Midbrain (tissue), 1 donor: Measurements from ENCODE around the gene SVEP1.
A peak's percentile ranks its signal among the peaks of the same experiment; 100 is the strongest.

Experiments
- DNase-seq: peaks from one replicate; lab custom pipeline; 2025; lab: John Stamatoyannopoulos, UW

Gene SVEP1

DNA sequence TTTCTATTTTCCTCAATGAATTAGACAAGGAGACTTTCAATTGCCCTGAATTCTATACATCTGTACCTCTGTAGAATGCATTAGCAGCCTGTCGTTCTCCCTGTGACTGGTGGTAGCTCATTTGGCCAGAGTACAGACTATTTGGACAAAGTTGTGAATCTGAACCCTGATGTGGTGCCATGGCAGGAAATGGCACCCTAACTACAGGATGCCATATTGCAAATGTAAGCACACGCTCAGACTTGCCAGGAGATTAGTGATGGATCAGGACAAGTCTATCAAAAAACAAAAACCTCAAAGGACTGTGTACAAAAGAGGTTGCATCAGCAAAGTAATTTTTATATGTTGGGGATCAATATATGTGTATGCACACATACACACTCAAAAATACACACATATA is 58.3 kb downstream of the SVEP1 start:
- peak; percentile 12 for DNase-seq

DNA sequence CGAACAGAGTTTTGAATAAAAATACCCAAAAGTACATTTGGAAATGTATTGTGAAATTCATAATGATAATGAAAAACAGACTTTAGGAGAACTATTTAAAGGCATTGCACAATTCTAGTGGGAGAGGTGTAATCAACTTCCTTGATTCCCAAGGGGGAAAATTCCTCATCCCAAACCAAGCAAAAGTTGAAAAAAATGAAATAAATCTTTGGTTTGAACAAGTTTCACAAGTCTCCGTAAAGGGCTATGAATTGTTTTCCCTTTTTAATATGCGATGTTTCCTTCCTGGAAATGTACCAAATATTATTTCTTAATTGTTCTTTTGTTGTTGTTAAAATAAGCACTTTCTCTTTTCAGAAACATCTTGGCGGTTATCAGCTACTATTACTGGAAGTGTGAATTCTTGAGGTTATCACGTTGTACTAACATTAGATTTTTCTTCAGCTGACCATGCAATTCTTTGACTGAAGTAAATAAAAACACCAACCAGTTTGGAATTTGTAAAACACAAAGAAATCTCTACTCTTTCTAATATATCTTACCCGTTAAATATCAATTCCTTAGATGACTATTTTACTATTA is 59.3 kb downstream of the SVEP1 start:
- no peak for DNase-seq

GRCh38 chr9:110517483-110517882 is 62.1 kb downstream of the SVEP1 start:
- no peak for DNase-seq

GRCh38 chr9:110514897-110515296 is 64.6 kb downstream of the SVEP1 start:
- DNase-seq, result no peak

GRCh38 chr9:110512817-110513216 is 66.7 kb downstream of the SVEP1 start:
- DNase-seq, result no peak

DNA sequence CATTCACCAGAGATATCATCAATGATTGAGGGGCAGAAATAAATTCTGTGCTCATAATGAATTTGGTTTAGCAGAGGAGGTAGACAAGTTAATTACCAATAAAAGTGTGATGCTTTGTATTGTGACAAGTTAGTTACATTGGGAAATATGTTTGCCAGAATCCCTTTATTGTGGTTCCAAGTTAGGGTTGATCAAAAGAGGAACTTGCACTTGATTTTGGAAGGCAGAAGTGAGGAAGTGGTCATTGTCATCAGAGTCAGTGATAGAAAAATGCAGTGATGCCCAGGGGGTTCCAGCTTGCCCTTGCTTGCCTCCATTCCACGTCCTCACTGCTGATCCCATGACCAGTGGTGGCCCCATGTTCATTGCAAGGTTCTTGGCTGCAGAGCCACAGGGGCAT is 69.7 kb downstream of the SVEP1 start:
- DNase-seq, result no peak

GRCh38 chr9:110502842-110503241 is 76.7 kb downstream of the SVEP1 start:
- no peak for DNase-seq

DNA sequence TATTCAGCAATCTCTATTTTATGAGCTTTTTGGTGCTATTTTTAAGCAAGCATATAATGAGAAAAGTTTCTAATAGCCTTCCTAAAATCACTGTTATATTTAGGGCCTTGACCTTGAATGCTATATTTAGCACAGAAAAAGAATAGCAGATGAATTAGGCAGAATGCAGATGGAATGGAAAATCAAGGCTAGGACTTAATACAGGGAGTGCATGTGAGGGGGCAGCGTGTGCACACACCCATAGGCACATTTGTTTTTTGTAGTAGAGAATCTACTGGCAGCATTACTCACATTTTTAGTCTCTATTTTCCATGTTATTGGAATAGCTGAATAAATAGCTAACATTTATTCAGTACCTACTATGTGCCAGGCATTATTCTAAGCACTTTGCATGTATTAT is 79.9 kb downstream of the SVEP1 start:
- DNase-seq, result no peak

DNA sequence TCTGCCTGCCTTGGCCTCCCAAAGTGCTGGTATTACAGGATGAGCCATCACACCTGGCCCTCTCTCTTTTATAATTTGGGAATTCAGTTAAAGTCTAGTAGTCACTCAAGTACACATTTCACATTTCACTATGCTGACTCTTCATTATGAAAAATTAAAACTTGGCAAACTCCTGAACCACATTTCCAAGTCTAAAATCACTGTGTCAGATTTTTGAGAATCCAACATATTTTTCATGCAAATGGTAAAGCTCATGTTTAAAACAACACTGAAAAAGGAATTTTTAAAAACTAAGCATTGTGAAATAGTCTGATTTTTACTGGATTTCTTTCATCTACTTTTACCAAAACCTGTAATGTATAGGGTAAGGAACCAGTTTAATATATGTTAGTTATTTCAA is 92.3 kb downstream of the SVEP1 start:
- no peak for DNase-seq

- no peak for DNase-seq
Measured at GRCh38 chr9:110486218-110486617, 93.3 kb downstream of the SVEP1 start.

GRCh38 chr9:110479481-110479880 is 100.1 kb downstream of the SVEP1 start:
- no peak for DNase-seq

- DNase-seq, result no peak
Measured at GRCh38 chr9:110476251-110476650, 103.3 kb downstream of the SVEP1 start.

- no peak for DNase-seq
Measured at GRCh38 chr9:110472111-110472510, 107.4 kb downstream of the SVEP1 start.

GRCh38 chr9:110468950-110469349 is 110.6 kb downstream of the SVEP1 start:
- no peak for DNase-seq

GRCh38 chr9:110465190-110465589 is 114.4 kb downstream of the SVEP1 start:
- no peak for DNase-seq

- no peak for DNase-seq
Measured at GRCh38 chr9:110464321-110464720, 115.2 kb downstream of the SVEP1 start.

DNA sequence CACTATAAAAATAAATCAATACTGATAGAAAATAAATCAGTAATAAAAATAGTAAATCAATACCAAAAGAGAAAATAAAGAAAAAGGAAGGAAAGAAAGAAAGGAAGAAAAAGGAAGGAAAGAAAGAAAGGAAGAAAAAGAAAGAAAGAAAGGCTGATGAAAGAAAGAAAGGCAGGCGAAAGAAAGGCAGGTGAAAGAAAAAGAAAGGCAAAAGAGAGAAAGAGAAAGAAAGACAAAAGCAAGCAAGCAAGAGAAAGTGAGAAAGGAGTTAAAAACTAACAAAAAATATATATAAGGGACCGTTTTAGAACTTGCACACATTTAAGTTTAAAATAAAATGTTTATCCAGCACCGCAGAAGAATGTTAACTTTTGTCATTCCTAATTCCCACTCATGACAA is 116.0 kb downstream of the SVEP1 start:
- DNase-seq, result no peak

DNA sequence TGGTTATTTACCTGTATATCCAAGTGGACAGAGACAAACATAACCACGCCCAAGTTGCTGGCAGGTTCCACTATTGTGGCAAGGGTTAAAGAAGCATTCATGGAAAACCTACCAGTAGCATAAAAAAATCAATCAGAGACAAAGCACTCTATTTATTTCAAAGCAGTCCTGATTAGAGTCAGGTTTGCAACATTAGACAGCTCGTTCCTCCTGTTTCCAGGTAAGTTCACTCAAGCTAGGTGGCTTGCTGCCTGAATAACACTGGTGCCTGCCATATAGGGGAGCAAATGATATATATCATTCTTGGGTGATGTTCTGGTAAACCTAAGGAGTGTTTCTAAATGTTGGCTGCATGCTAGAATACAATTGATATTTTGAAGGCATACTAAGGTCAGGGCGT is 122.3 kb downstream of the SVEP1 start:
- DNase-seq, result no peak

GRCh38 chr9:110456681-110457080 is 122.9 kb downstream of the SVEP1 start:
- DNase-seq, result no peak

DNA sequence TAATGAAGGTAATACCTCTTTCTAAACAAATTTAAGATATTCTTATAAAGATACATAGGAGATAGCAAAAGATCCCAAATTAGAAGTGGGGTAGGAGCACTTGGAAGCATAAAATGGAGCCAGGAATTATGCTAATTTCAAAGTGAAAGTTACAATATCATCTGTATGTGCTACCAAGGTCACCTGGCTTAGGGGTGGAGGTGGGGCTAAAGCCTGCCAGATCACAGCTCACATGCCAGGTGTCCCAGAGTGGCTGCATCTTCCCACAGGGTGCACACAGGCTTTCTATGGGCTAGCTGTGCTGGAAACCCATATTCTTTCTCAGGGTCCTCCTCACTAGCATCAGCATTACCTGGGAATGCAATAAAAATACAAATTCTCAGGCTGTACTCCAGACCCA is 123.7 kb downstream of the SVEP1 start:
- no peak for DNase-seq

DNA sequence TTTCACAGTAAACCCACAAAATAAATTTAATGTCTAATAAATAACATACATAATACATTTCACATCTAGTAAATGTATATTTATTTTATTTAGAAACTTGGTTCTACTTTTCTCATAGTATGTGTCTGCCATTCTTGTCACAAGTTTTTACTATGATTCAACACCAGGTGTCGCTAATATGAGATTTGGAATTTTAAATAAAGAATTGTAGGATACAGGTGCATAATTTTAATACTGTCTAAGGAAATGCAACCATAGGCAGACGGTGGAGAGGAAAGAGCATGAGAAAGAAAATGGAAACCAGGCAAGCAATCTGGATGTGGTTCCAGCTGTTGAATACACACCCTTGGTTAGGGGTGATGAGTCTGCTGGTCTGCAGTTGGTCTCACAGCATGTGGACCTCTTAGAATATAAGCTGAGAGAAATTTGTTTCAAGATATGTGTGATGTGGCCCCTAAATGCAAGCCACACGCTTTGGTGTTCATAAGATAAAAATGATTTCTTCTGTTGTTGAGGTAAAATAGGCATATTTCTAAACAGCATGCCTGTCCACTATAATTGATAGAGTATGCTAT is 127.2 kb downstream of the SVEP1 start:
- DNase-seq, result peak; percentile 4

DNA sequence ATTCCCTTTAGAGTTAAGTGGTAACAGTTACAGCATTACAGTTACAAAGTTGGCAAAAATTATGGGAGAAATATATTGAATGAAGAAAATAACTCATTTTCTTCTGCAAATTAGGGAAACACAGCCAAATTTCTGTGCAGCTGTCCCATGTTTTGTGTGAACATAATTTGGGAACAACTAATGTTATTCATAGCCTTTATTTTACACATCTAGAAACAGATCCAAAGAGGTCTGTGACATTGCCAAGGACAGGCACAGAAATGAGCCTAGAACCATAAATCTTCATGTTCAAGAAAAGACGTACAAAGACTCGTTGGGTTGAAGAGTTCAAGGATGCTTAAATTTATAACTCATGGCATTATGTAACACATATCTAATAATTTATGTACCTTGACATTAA is 127.8 kb downstream of the SVEP1 start:
- no peak for DNase-seq

DNA sequence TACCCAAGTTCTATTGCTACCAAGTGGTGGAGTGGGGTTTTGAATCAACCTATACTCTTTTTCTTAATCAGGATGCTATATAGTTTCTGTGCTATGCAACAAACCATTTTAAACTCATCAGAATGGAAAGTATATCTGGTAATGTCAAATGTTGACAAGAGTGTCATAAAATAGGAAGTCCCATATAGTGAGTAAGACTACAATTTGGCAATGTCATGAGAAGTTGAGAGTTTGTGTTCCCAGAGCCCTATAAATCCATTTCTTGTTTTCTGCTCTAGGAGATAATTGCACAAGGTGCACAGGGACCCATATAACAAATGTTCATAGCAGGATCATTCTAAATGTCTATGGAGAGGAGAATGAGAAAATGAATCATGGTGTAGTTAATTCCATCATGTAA is 132.1 kb downstream of the SVEP1 start:
- DNase-seq, result no peak

DNA sequence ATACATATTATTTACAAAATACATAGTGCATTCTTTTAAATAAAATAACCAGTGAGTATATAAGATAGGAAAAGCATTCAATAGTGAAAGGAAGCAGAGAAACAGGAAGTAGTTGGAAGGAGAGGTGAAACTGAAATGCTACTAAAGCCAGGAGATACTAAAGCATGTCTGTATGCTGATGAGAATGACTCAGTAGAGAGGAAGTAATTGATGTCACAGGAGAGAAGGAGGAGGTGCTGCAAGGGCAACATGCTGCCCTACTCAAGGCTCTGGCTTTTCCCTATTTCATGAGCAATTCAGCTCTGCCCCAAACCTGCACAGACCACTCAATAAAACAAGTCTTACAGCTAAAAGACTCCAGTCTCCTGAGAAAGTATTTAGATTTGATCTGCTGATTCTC is 133.4 kb downstream of the SVEP1 start:
- no peak for DNase-seq
